H9 (cell line): ENCODE data around the gene IQGAP2. TPM values are rescaled to one million over a fixed set of nuclear protein-coding genes. Genes with fewer than 3 reads are reported as not detected.

Experiments used
- DNase-seq: peaks from one replicate; pipeline ENCODE4 v3.0.0-alpha.2; 2017
- H2AFZ ChIP-seq: one replicate; pipeline ENCODE4 v1.6.1; 2013; ENCODE audit warnings: mild to moderate bottlenecking, low read length, control low read depth, moderate library complexity
- H2AK5ac ChIP-seq: 2 replicates; pipeline ENCODE4 v1.6.1; 2013; ENCODE audit warnings: low read length, control low read depth, mixed read lengths; ENCODE audit not compliant: insufficient read length
- H2BK120ac ChIP-seq: one replicate; pipeline ENCODE4 v1.6.1; 2013; ENCODE audit warnings: low read depth, mild to moderate bottlenecking, low read length, control low read depth, inconsistent platforms; ENCODE audit not compliant: poor library complexity, severe bottlenecking
- H2BK12ac ChIP-seq: 2 replicates; pipeline ENCODE4 v1.6.1; 2013; ENCODE audit warnings: low read length, control low read depth, mixed read lengths, low read depth; ENCODE audit not compliant: insufficient read length
- H2BK15ac ChIP-seq: 2 replicates; pipeline ENCODE4 v1.6.1; 2013; ENCODE audit warnings: low read depth, low read length, control low read depth
- H2BK20ac ChIP-seq: one replicate; pipeline ENCODE4 v1.6.1; 2013; ENCODE audit warnings: low read depth, mild to moderate bottlenecking, low read length, control low read depth, inconsistent platforms; ENCODE audit not compliant: poor library complexity, severe bottlenecking
- H2BK5ac ChIP-seq: 2 replicates; pipeline ENCODE4 v1.6.1; 2013; ENCODE audit warnings: low read length, control low read depth, mixed read lengths; ENCODE audit not compliant: insufficient read length
- H3K14ac ChIP-seq: 2 replicates; pipeline ENCODE4 v1.6.1; 2013; ENCODE audit warnings: low read length, control low read depth; ENCODE audit not compliant: insufficient read depth
- H3K18ac ChIP-seq: 2 replicates; pipeline ENCODE4 v1.6.1; 2013; ENCODE audit warnings: low read depth, mild to moderate bottlenecking, mixed read lengths, low read length, control low read depth; ENCODE audit not compliant: insufficient read length
- H3K23ac ChIP-seq: 2 replicates; pipeline ENCODE4 v1.6.1; 2013; ENCODE audit warnings: low read length, control low read depth, mixed read lengths, low read depth; ENCODE audit not compliant: insufficient read length
- H3K23me2 ChIP-seq: 2 replicates; pipeline ENCODE4 v1.6.1; 2013; ENCODE audit warnings: low read depth, mild to moderate bottlenecking, mixed read lengths, low read length, control low read depth; ENCODE audit not compliant: insufficient read length, poor library complexity, severe bottlenecking
- H3K27ac ChIP-seq: 2 replicates; pipeline ENCODE4 v1.5.1; 2013; ENCODE audit warnings: low read length, control low read depth, mixed read lengths, low read depth; ENCODE audit not compliant: insufficient read length
- H3K27me3 ChIP-seq: 2 replicates; pipeline ENCODE4 v1.6.1; 2013; ENCODE audit warnings: low read length, control low read depth, inconsistent platforms; ENCODE audit not compliant: insufficient read depth
- H3K4ac ChIP-seq: 2 replicates; pipeline ENCODE4 v1.6.1; 2013; ENCODE audit warnings: low read depth, mild to moderate bottlenecking, control low read depth, inconsistent platforms, low read length, moderate library complexity
- H3K4me1 ChIP-seq: 2 replicates; pipeline ENCODE4 v1.6.1; 2013; ENCODE audit warnings: low read length, control low read depth, inconsistent platforms; ENCODE audit not compliant: insufficient read depth
- H3K4me2 ChIP-seq: 2 replicates; pipeline ENCODE4 v1.6.1; 2013; ENCODE audit warnings: low read length, control low read depth, mixed read lengths; ENCODE audit not compliant: insufficient read length, insufficient read depth
- H3K56ac ChIP-seq: 2 replicates; pipeline ENCODE4 v1.6.1; 2013; ENCODE audit warnings: low read depth, mild to moderate bottlenecking, mixed read lengths, low read length, control low read depth; ENCODE audit not compliant: insufficient read length
- H3K79me1 ChIP-seq: 2 replicates; pipeline ENCODE4 v1.6.1; 2013; ENCODE audit warnings: low read depth, mild to moderate bottlenecking, moderate library complexity, low read length, control low read depth, inconsistent platforms; ENCODE audit not compliant: insufficient read depth, poor library complexity, severe bottlenecking
- H3K79me2 ChIP-seq: 2 replicates; pipeline ENCODE4 v1.6.1; 2013; ENCODE audit warnings: low read length, control low read depth, inconsistent platforms; ENCODE audit not compliant: insufficient read depth
- H3K9ac ChIP-seq: 2 replicates; pipeline ENCODE4 v1.6.1; 2013; ENCODE audit warnings: low read length, control low read depth, mixed read lengths; ENCODE audit not compliant: insufficient read length; ENCODE audit errors: extremely low read depth
- H3K9me3 ChIP-seq: one replicate; pipeline ENCODE4 v1.6.1; 2013; ENCODE audit warnings: low read depth, low read length, inconsistent platforms; ENCODE audit not compliant: control insufficient read depth
- H3T11ph ChIP-seq: one replicate; pipeline ENCODE4 v1.6.1; 2013; ENCODE audit warnings: mild to moderate bottlenecking, low read length, control low read depth, inconsistent platforms
- H4K20me1 ChIP-seq: one replicate; pipeline ENCODE4 v1.6.1; 2013; ENCODE audit not compliant: control insufficient read depth, insufficient read length, insufficient read depth
- H4K5ac ChIP-seq: 2 replicates; pipeline ENCODE4 v1.6.1; 2013; ENCODE audit warnings: low read depth, mild to moderate bottlenecking, mixed read lengths, low read length, control low read depth; ENCODE audit not compliant: insufficient read length
- H4K8ac ChIP-seq: replicated peaks from 2 replicates; pipeline ENCODE4 v1.6.1; 2013; ENCODE audit warnings: low read length, control low read depth, mixed read lengths, low read depth; ENCODE audit not compliant: insufficient read length
- H4K91ac ChIP-seq: 2 replicates; pipeline ENCODE4 v1.6.1; 2013; ENCODE audit warnings: low read depth, mild to moderate bottlenecking, moderate library complexity, mixed read lengths, low read length, control low read depth; ENCODE audit not compliant: insufficient read length
- H3K27ac Mint-ChIP-seq, 3 experiments: 2 replicates in 2 of 3; 3 replicates in 1 of 3; pipeline ENCODE4 v1.8.0; 2020 to 2021; ENCODE audit warnings: mixed read lengths in 3 of 3, mild to moderate bottlenecking in 1 of 3, moderate library complexity in 1 of 3
- H3K27me3 Mint-ChIP-seq: 2 replicates; pipeline ENCODE4 v1.8.0; 2021; ENCODE audit warnings: low read depth, mild to moderate bottlenecking, moderate library complexity, mixed read lengths
- H3K36me3 Mint-ChIP-seq, 3 experiments: 2 replicates in 2 of 3; 3 replicates in 1 of 3; pipeline ENCODE4 v1.8.0; 2020 to 2021; ENCODE audit warnings: low read depth in 3 of 3, mixed read lengths in 3 of 3; ENCODE audit not compliant: insufficient read depth in 1 of 3
- H3K4me1 Mint-ChIP-seq, 2 experiments: 2 replicates each; pipeline ENCODE4 v1.8.0; 2020; ENCODE audit warnings: mixed read lengths in 2 of 2
- H3K4me3 Mint-ChIP-seq, 2 experiments: 2 replicates in 1 of 2; 3 replicates in 1 of 2; pipeline ENCODE4 v1.8.0; 2020 to 2021; ENCODE audit warnings: mild to moderate bottlenecking in 2 of 2, mixed read lengths in 2 of 2, moderate library complexity in 1 of 2
- H3K9me3 Mint-ChIP-seq, 2 experiments: 2 replicates in 1 of 2; 3 replicates in 1 of 2; pipeline ENCODE4 v1.8.0; 2020; ENCODE audit warnings: mild to moderate bottlenecking in 2 of 2, mixed read lengths in 2 of 2, moderate library complexity in 1 of 2
- WGBS: extraction: QIAGEN DNeasy Blood & Tissue Kit; methylation state at CpG from one replicate; pipeline ENCODE4 v1.1.7; 2013; ENCODE audit warnings: missing lambda C conversion rate, low lambda C conversion rate, mixed read lengths; ENCODE audit not compliant: insufficient read length; ENCODE audit errors: extremely low coverage; 5-methylcytosine and 5-hydroxymethylcytosine counted together
- total RNA-seq: library from RNA; stranded (reverse); gene quantifications from 2 replicates; pipeline ENCODE4 v1.2.1, GENCODE V29; 2021
- TF ChIP-seq, protein P1 (sequence below): fragments of 200-600 bp; sonication (generic); conservative IDR thresholded peaks from 3 replicates; pipeline ENCODE4 v1.8.0; 2021; ENCODE audit warnings: antibody characterized with exemption, mild to moderate bottlenecking

Gene IQGAP2
- total RNA-seq, 1 experiment from 2014 or later: 22.5 TPM

DNA sequence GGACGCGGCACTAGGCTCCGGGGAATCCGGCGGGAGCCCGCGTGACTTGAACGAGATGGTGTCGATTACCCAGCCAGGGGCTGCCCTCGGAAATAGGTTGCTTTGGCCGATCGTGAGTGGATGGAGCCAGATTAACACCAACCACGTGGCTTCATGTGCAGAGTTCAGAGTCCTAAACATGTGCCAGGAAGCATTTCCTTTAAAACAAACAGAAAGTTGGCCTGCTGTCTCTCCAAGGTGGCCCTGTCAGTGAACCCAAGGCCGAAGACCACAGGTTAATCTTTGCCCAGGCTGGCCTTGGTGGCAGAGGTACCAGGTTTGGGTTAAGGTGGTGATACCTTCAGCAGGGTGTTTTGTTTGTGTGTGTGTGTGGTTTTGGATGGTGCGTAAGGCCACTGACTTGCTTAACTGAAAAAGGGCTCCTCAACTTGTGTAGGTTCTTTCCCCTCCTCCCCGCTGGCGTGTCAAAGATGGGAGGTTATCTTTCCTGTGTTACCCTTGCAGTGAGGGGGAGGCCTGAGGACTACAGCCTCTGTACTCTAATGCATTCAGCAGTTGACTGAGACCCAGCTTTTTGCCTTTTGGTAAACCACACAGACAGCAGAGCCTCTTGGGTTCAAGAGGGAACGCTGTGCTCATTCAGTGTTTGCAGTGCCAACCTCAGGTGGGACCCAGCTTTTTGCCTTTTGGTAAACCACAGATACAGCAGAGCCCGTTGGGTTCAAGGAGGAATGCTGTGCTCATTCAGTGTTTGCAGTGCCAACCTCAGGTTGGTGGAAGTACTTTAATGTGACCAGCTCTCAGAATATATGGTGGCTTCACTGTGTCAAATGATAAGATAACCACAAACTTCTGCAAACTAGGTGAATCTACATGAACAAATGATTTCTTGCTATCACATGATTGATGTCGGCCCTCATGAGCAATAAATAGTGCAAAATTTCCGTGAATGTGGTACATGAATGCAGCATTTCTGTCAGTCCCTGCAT, 1.4 kb downstream of the IQGAP2 start:
- Histone ChIP-seq H3T11ph (no peak overlapping the region), H2BK20ac (no peak overlapping the region), H2BK12ac (no peak overlapping the region), H3K79me1 (peaks cover 3% of the 10 kb centered on the region), H3K9ac (peak overlapping the region; percentile 23), H2BK5ac (no peak overlapping the region), H2AK5ac (no peak overlapping the region), H4K8ac (no peak overlapping the region), H3K18ac (peak overlapping the region; percentile 22), H3K23ac (no peak overlapping the region), H3K4me2 (peak overlapping the region; percentile 56), H3K23me2 (peaks cover 7% of the 10 kb centered on the region), H3K56ac (no peak overlapping the region), H2AFZ (no peak overlapping the region), H3K27me3 (no peaks in the 10 kb centered on the region), H2BK120ac (no peak overlapping the region), H3K4me1 (peaks cover 11% of the 10 kb centered on the region; the same call in 1 of the 2 replicates), H4K20me1 (no peaks in the 10 kb centered on the region), H4K5ac (peak overlapping the region; percentile 3), H3K79me2 (peaks cover 25% of the 10 kb centered on the region; the same call in 1 of the 2 replicates), H3K27ac (no peak overlapping the region), H4K91ac (no peak overlapping the region), H2BK15ac (no peak overlapping the region), H3K9me3 (no peaks in the 10 kb centered on the region), H3K4ac (no peak overlapping the region), H3K14ac (peak overlapping the region; percentile 22; the same call in 1 of the 2 replicates)
- no peaks in the 10 kb centered on the region; a peak in 1 of 7 replicates for H3K36me3 Mint-ChIP-seq
- TF ChIP-seq, protein P1, sequence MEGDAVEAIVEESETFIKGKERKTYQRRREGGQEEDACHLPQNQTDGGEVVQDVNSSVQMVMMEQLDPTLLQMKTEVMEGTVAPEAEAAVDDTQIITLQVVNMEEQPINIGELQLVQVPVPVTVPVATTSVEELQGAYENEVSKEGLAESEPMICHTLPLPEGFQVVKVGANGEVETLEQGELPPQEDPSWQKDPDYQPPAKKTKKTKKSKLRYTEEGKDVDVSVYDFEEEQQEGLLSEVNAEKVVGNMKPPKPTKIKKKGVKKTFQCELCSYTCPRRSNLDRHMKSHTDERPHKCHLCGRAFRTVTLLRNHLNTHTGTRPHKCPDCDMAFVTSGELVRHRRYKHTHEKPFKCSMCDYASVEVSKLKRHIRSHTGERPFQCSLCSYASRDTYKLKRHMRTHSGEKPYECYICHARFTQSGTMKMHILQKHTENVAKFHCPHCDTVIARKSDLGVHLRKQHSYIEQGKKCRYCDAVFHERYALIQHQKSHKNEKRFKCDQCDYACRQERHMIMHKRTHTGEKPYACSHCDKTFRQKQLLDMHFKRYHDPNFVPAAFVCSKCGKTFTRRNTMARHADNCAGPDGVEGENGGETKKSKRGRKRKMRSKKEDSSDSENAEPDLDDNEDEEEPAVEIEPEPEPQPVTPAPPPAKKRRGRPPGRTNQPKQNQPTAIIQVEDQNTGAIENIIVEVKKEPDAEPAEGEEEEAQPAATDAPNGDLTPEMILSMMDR: no peak
- WGBS: no CpG with 5 or more reads among the region's 21 CpGs
- peak overlapping the region; percentile 91 to 96 for H3K4me3 Mint-ChIP-seq
- DNase-seq: no peak
- peaks cover 15% of the 10 kb centered on the region for H3K27me3 Mint-ChIP-seq
- H3K9me3 Mint-ChIP-seq: no peaks in the 10 kb centered on the region; a peak in 2 of 5 replicates
- peaks cover 29% of the 10 kb centered on the region in 2 experiments for H3K4me1 Mint-ChIP-seq
- peak overlapping the region in 1 of 3 experiments; percentile 29; a peak in 1 of 7 replicates for H3K27ac Mint-ChIP-seq
